Measurements from ENCODE around the gene C1QTNF6. TPM values are rescaled to one million over a fixed set of nuclear protein-coding genes. Genes with fewer than 3 reads are reported as not detected.

The C1QTNF6 gene
- total RNA-seq, 1 donor from 2014 or later, result 58.3 TPM

GRCh38 chr22:37197451-37198257 is 9.6 kb upstream of the C1QTNF6 start:
- no peaks in the 10 kb centered on the region for H3K27me3 Mint-ChIP-seq (ENCODE audit: low read depth)
- peaks cover 44% of the 10 kb centered on the region for H3K4me1 Mint-ChIP-seq
- H3K9me3 Mint-ChIP-seq, result peaks cover 6% of the 10 kb centered on the region
- H3K36me3 Mint-ChIP-seq, result peaks cover 3% of the 10 kb centered on the region
- H3K4me3 Mint-ChIP-seq, result peak overlapping the region; percentile 77
- H3K27ac Mint-ChIP-seq, result peak overlapping the region; percentile 96
- TF ChIP-seq CTCF (IDR thresholded peaks at IDR 0.05; ENCODE audit: unreplicated experiment), result no peak
- no peak for DNase-seq (ENCODE audit: low spot score in 2 of 2, unreplicated experiment in 2 of 2)

GRCh38 chr22:37196539-37197450 is 8.7 kb upstream of the C1QTNF6 start:
- Mint-ChIP-seq H3K27me3 (ENCODE audit: low read depth) (no peaks in the 10 kb centered on the region), H3K36me3 (peaks cover 7% of the 10 kb centered on the region), H3K9me3 (peaks cover 12% of the 10 kb centered on the region), H3K27ac (peak overlapping the region; percentile 96), H3K4me3 (peak overlapping the region; percentile 77), H3K4me1 (peaks cover 44% of the 10 kb centered on the region)
- TF ChIP-seq CTCF (IDR thresholded peaks at IDR 0.05; ENCODE audit: unreplicated experiment), result no peak
- peak in 1 of 2 experiments; percentile 67 for DNase-seq (ENCODE audit: low spot score in 2 of 2, unreplicated experiment in 2 of 2)

- H3K27ac Mint-ChIP-seq, result peak overlapping the region; percentile 82
- no peak for DNase-seq (ENCODE audit: low spot score in 2 of 2, unreplicated experiment in 2 of 2)
- peaks cover 44% of the 10 kb centered on the region for H3K4me1 Mint-ChIP-seq
These were observed 7.9 kb upstream of the C1QTNF6 start for GRCh38 chr22:37195921-37196320.

GRCh38 chr22:37194750-37195149 is 6.7 kb upstream of the C1QTNF6 start:
- DNase-seq (ENCODE audit: low spot score in 2 of 2, unreplicated experiment in 2 of 2), result no peak
- Mint-ChIP-seq H3K4me3 (no peak overlapping the region), H3K9me3 (peaks cover 18% of the 10 kb centered on the region), H3K27ac (peak overlapping the region; percentile 50), H3K4me1 (peaks cover 54% of the 10 kb centered on the region), H3K27me3 (ENCODE audit: low read depth) (no peaks in the 10 kb centered on the region), H3K36me3 (peaks cover 13% of the 10 kb centered on the region)
- TF ChIP-seq CTCF (IDR thresholded peaks at IDR 0.05; ENCODE audit: unreplicated experiment), result no peak

More at GRCh38 chr22:37195921-37196320, 7.9 kb upstream of the C1QTNF6 start:
- TF ChIP-seq CTCF (IDR thresholded peaks at IDR 0.05; ENCODE audit: unreplicated experiment), result no peak
- H3K9me3 Mint-ChIP-seq, result peaks cover 14% of the 10 kb centered on the region
- H3K4me3 Mint-ChIP-seq, result no peak overlapping the region
- H3K27me3 Mint-ChIP-seq (ENCODE audit: low read depth), result no peaks in the 10 kb centered on the region
- peaks cover 8% of the 10 kb centered on the region for H3K36me3 Mint-ChIP-seq

GRCh38 chr22:37193629-37194191 is 5.7 kb upstream of the C1QTNF6 start:
- DNase-seq (ENCODE audit: low spot score in 2 of 2, unreplicated experiment in 2 of 2), result no peak
- no peak for TF ChIP-seq CTCF (IDR thresholded peaks at IDR 0.05; ENCODE audit: unreplicated experiment)
- peaks cover 18% of the 10 kb centered on the region for H3K9me3 Mint-ChIP-seq
- peaks cover 13% of the 10 kb centered on the region for H3K36me3 Mint-ChIP-seq
- peaks cover 64% of the 10 kb centered on the region for H3K4me1 Mint-ChIP-seq
- no peak overlapping the region for H3K4me3 Mint-ChIP-seq
- H3K27ac Mint-ChIP-seq, result peak overlapping the region; percentile 82
- H3K27me3 Mint-ChIP-seq (ENCODE audit: low read depth), result no peaks in the 10 kb centered on the region

Measured in mesothelial cell of epicardium (in vitro differentiated cells).